Inflammatory macrophage treated with lipopolysaccharide for 1 hour (primary cell): ENCODE results near the gene DIPK1A.

Experiments
- DNase-seq, 2 donors: peaks; one replicate each; pipeline ENCODE4 v3.0.0-alpha.2; 2020 to 2022

The DIPK1A gene

GRCh38 chr1:92949937-92950817, 11.1 kb downstream of the DIPK1A start:
- peak in 1 of 2 donors; percentile 16 for DNase-seq

DNA sequence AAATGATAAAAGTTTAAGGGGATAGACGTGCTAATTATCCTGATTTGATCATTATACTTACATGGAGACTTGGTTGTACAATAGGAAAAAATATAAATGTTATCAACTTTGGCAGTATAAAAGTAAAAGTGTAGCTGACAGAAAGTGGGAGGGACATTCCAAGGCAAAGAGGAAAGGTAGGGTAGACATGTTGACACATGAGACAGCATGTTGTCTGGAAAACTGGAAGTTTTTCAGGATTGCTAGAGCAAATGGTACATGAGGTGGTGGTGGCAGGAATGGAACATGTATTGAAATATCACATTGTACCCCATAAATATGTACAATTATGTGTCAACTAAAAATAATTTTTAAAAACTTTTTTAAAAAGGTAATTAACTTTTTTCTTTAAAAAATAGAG, 13.2 kb downstream of the DIPK1A start:
- DNase-seq = no peak

- DNase-seq = no peak
These were observed 15.5 kb downstream of the DIPK1A start for GRCh38 chr1:92945748-92946270.

DNA sequence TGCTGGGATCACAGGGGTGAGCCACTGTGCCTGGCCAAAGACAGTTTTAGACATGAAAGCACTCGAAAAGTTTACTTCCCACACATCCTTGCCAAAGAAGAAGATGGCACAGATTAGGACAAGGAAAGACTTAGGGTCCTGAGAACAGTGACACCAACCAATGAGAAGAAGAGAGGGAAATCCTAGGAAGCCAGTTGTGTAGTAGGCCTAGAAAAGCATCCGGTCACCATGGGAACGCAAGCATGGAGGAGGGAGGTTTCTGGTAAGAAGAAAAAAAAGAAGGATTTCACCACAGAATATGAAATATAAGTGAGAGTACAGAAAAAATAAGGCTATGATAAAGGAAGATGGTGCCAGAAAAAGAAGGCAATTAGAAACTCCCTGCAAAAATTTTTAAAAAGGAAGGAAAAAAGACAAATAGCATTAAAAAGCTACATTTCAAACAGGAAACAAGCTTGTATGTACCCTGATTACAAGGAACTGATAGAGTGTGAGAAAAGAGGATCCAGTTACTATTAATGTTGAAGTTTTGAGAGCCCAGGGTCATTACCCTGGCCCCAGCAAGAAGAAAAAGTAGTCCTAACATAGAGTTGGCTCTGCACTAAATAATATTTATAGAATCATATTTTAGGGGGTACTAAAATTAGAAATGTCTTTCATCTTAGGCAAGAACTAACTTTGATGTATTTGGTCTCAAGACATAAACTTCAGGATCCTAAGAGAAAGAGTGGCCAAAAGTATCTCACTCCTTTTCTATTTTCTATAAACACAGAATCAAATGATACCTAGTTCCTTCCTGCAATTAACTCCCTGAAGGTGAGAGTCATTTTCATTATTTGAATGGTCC, 16.1 kb downstream of the DIPK1A start:
- DNase-seq = no peak

DNA sequence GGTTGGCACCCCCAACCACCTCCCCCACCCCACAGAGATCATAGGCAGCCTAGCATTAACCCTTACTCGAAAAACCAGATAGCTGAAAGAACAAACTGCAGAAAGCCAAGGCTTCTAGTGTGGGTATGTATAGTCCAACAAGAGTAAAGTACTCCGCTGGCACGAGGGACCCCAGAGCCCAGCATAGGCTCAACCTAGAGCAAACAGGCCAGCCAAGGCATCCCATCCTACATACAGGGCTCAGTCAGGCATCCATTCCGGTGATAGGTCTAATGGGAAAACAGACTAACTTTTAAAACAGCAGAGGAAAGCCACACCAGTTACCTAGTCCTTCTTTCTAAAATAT, 17.8 kb downstream of the DIPK1A start:
- no peak for DNase-seq

GRCh38 chr1:92940541-92940940, 20.7 kb downstream of the DIPK1A start:
- DNase-seq = no peak

- DNase-seq = no peak
These were observed 23.5 kb downstream of the DIPK1A start for GRCh38 chr1:92937731-92938130.

- DNase-seq = no peak
These were observed 24.4 kb downstream of the DIPK1A start for GRCh38 chr1:92936865-92937264.

- no peak for DNase-seq
These were observed 26.6 kb downstream of the DIPK1A start for GRCh38 chr1:92934395-92935378.

GRCh38 chr1:92933459-92933858, 27.8 kb downstream of the DIPK1A start:
- DNase-seq = no peak

GRCh38 chr1:92931691-92932090, 29.6 kb downstream of the DIPK1A start:
- DNase-seq = no peak

DNA sequence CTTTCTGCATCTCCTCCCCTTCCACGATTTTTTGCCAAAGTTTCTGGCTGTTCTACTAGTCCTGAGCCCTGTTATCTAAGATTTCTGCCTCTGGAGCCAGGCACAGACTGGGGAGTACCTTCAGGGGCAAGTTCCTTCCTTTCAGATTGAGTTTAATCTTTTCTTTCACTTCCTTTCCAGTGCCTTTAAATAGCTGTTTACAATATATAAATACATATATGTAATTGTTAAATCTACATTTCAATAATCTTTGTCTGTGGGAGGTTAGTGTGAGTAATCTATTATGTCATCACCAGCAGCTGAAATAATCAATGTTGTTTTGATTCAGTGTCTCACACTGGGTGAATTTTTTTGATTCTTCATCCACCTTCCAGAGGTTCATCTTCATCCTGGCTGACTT, 31.8 kb downstream of the DIPK1A start:
- no peak for DNase-seq

DNA sequence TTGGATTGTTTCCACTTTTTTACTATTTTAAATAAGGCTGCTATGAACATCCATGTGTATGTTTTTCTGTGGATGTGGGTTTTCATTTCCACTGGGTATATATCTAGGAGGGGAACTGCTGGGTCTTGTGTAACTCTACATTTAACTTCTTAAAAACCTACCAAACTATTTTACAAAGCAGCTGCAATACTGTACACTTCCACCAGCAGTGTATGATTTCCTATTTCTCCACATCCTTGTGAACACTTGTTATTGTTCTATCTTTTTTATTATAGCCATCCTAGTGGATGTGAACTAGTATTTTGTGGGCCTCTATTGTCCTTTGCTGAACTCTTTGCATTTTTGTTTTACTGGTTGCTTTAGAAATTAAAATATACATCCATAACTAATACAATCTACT, 33.4 kb downstream of the DIPK1A start:
- DNase-seq = peak; percentile 13 to 35

- no peak for DNase-seq
These were observed 34.4 kb downstream of the DIPK1A start for GRCh38 chr1:92926873-92927272.

DNA sequence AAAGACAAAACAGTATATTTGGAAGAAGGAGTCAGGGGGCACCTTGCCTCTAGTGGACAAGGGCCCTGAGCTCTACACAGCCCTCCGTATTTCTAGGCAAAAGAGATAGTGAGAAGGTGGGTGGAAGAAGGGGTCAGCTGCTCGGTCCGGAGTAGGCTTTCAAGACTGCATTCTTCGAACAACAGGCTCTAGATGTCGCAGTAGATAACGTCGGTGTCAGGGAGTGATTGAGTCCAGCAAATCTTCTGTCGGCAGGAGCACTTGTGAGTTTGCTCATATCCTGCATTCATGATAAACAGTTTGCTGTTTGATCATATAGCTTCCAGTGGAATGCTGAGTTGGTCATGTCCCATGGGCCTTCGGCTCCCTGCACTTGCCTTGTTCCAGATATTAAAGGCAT, 36.8 kb downstream of the DIPK1A start:
- DNase-seq = no peak

- DNase-seq = no peak
These were observed 37.6 kb downstream of the DIPK1A start for GRCh38 chr1:92923664-92924063.

DNA sequence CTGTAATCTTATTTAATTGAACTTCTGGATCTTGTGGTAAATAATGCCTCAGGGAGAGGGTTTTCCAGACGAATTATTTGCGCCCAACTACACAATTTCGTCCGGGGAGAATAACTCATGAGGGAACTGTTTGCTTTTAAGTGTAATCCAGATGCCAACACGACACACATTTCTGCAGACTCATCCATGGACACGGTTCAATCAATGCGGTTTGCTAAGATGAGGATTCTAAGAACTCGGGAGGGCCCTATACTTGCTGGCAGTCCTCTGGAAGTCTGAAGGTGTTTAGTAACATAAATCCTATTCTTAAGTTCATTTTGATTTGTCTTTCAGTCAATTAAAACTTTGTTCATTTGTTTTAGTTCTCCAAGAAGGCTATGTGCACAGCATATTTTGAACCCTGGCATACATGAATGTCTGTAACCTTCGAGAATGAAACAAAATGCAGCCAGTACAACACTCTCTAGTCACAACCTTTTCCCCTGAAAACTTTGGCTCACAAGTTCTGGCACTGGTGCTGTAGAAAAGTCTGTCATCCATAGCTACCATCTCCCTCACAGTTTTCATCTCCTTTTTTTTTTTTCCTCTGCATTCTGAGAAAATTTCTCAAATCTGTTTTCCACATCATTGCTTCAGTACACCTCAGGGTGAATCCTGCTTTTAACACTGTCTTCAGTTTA, 38.8 kb downstream of the DIPK1A start:
- no peak for DNase-seq

- no peak for DNase-seq
These were observed 39.9 kb downstream of the DIPK1A start for GRCh38 chr1:92921031-92922023.

DNA sequence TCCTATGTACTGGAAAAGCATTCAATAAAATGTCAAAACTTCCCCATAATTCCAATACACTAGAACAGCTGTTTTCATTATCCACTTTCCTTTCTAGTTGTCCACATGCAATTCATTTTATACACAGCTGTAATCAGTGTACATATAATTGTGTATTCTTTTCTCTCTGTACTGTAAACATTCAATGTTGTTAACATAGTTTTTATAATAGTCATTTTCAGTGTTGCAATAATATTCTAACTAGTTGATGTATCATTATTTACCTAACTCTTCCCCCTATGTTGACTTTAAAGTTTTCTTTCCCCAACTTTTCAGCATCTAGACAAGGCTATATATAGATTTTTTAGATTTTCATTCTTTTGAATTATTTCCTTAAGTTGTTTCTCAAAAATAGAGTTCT, 44.4 kb downstream of the DIPK1A start:
- DNase-seq = no peak

DNA sequence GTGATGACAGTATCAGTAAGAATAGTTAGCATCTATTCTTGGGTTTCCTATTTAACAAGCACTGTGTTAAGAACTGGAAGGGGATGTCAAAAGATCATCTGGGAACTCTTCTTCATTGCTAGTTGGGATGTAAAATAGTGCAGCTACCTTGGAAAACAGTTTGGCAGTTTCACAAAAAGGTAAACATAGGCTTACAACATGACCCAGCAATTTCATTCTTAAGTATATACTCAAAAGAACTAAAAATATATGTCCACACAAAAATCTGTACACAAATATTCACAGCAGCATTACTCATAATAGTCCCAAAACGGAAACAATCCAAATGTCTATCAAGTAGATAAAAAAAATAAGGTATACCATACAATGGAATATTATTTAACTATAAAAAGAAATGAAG, 45.7 kb downstream of the DIPK1A start:
- DNase-seq = no peak
